Brain pericyte (primary cell): ENCODE measurements around the gene TTC3.

Source experiments
- DNase-seq: peaks from one replicate; pipeline ENCODE4 v3.0.0-alpha.2; 2012; ENCODE audit warnings: low read depth, low spot score

TTC3 gene

GRCh38 chr21:37153196-37153934 lies 80.3 kb downstream of the TTC3 start:
- DNase-seq = no peak

DNA sequence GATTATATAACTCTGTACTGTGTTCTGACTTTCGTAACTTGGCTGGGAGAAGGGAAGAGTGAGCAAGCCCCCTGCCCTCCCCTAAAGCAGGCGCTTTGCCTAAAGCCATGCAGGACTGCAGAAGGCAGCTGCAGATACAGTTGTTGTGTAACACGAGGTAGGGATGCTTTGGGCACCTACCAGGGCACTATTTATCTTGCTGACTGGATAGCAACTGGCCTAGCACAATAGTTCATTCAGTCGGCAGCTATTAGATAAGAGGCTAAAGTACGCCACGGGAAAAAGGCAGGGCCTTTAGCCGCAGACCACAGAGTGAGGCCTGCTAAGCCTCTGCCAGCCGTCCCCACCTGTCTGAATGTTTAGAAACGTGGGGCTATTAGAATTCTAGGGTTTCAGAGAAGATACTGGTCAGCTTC lies 80.9 kb downstream of the TTC3 start:
- DNase-seq = no peak

DNA sequence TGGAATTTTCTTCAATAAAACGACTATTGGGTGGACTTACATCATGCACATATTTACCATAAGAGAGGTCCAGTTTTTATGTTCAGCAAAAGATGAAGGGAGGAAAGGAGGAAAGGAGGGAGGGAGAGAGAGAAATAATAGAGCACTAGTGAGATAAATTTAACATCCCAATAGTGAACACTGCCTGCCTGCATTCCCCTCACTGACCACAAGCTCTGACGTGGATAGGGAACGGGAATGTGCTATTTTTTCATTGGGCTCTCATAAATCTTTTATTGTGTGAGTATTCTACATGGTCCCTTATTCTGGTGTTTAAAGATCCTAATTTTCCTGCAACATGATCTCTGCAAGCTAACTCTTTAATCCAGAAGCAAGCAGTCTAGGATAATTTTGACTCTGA lies 82.1 kb downstream of the TTC3 start:
- no peak for DNase-seq

- DNase-seq = no peak
Observed at GRCh38 chr21:37157938-37158337, 84.9 kb downstream of the TTC3 start.

- no peak for DNase-seq
Observed at GRCh38 chr21:37159053-37159776, 86.2 kb downstream of the TTC3 start.

DNA sequence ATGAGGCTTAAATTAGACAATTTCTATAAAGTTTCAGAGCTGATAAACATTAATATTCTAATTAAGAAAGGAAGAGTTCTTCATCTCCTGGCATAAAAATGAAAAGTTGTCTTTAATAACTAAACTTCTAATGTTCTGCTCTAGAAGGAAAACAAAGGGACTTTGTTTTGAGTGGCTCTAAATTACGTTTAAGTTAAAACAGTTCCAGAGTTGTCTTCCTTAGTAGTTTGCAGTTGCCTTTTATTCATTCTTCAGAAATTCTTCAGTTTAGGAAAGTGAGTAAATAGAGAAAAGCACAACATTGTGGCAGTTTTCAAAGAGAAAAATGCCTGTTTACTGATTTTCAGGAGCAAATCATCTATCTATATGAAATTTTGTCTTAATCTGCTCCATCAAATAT lies 86.9 kb downstream of the TTC3 start:
- DNase-seq = no peak

DNA sequence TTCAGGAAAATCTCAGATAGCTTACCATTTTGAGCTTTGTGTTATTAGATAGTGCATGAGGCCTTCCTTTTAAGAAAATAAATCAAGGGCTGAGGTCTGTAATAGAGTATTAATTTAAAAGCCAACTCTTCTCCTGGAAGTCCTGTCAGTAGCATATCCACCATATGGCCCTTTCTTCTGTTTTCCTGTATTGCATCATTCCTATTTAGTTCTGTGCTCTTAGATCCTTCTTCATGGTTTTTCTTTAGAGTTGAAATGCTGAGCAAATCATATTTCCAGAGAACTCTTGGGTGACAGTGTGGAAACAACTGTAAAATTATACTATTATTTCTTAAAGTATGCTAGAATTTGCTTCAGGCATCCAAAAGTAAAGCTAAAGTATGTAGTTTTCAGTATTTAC lies 91.7 kb downstream of the TTC3 start:
- no peak for DNase-seq

GRCh38 chr21:37165586-37165985 lies 92.5 kb downstream of the TTC3 start:
- no peak for DNase-seq

GRCh38 chr21:37166733-37167132 lies 93.7 kb downstream of the TTC3 start:
- DNase-seq = no peak

GRCh38 chr21:37168666-37169065 lies 95.6 kb downstream of the TTC3 start:
- no peak for DNase-seq

DNA sequence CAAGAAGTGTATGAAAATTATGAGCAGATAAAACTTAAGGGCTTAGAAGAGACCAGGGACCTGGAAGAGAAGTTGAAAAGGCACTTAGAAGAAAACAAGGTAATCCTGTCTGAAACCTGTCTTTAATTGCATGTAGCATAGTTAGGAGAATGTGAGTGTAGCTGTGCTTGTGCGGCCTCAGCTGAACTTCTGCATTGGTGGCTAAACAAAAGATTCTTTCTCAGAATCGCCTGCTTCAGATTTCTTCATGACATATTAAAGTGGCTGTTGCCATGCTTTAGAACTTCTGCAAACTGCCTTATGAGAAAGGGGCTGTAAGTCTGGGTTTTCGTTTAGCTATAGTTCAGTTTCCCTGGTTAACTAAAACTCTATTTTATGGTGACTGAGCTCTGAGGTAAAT lies 99.6 kb downstream of the TTC3 start:
- no peak for DNase-seq

DNA sequence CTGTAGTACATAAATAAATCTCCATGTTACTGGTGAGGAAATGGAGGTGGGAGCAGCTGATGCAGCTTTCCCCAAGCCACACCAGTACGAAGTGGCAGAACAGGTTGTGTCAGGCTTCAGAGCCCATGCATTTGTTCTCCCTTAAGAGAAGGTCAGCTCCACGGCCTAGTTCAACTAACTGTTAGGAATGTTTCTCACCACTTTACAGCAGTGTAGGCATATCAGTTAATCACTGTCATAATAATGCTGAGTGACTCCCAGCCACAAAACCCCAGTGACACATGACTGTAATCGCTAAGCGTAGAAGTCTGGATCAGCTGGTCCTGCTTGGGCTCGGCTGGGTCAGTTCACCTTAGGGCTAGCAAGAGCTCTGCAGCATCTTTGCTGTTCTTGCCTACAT lies 103.7 kb downstream of the TTC3 start:
- no peak for DNase-seq

DNA sequence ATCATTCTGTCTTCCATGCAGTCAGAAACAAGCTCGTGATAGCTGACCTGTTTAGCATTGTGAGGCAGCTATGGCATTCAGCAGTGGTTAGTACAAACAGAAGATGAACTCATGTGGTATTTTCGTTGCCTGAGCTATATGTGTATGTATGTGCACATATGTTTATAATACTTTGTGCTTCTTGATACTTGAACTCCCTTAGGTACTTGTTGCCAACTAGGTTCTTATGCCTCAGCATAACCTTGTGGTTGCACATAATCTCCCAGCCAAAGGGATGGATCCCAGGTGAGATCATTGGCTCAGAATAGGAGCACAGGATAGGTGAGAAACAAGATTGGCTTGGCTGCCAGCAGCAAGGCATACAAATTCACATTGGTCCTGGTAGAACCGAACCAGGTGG lies 108.0 kb downstream of the TTC3 start:
- no peak for DNase-seq

GRCh38 chr21:37182222-37182621 lies 109.2 kb downstream of the TTC3 start:
- no peak for DNase-seq

DNA sequence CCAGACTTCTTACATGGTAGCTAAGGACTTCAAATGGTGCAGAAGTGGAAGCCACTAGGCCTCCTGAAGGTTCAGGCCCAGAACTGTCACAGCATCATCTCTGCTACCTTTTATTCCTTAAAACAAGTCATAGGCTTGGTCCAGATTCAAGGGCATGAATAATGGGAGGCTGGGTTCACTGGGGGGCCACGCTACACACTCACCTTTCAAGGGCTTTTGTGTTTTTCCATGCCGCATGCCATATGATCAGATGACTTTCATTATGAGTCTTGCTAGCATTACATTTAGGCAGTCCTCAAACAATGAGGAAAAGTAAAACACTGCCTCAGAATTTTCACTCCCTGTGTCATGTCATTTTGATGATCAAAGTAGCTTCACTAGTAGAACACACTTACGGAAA lies 110.7 kb downstream of the TTC3 start:
- DNase-seq = no peak

- DNase-seq = no peak
Observed at GRCh38 chr21:37184784-37185593, 111.9 kb downstream of the TTC3 start.

DNA sequence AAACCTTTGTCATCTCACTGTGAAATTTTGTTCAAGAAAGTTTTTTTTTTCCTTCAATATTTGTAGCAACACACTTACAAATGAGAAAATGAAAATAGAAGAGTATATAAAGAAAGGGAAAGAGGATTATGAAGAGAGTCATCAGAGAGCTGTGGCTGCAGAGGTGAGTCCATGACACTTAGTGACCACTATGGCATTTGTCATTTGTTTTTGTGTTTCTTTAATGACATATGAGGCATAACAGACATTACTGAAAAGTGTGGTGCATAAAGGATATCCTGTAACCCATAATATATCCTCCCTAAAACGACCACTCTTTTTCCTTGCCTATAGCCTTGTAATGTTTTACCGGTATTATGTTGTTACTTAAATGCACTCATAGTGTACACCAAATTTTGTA lies 113.9 kb downstream of the TTC3 start:
- no peak for DNase-seq

GRCh38 chr21:37188825-37189224 lies 115.8 kb downstream of the TTC3 start:
- no peak for DNase-seq

DNA sequence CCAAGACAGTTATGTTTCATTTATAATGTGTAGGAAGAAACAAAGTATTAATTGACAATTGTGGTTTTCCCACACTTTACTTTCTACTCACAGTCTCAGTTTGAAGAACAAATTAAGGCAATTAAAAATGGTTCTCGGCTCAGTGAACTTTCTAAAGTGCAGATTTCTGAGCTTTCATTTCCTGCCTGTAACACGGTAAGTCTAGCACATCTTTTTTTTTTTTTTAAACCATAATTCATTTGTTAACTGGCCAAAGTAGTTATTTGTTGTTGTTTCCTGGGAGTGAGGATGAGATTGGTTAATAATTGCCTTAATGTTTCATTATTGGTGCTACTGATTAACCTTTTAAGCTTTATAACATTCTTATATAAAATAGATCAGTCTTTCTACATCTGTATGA lies 119.0 kb downstream of the TTC3 start:
- no peak for DNase-seq

DNA sequence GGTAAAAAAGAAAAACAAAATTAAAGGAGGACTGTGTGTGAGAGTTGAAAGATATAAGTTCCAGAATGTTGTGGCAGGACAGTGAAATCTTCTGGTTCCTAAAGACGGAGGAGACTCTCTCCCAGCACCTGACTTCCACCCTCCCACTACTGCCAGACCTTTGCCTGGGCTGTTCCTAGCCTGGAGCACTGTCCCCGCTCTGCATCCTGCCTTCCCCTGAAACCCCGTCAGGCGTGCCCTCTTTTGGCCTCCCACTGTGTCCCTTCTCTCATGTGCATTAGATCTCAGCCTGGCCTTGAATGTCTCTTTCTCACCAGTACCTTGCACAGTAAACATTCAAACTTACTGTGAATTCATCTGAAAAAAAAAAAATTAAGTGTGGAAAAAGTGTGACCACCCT lies 120.0 kb downstream of the TTC3 start:
- no peak for DNase-seq

- DNase-seq = no peak
Observed at GRCh38 chr21:37193676-37194075, 120.6 kb downstream of the TTC3 start.

GRCh38 chr21:37195059-37195458 lies 122.0 kb downstream of the TTC3 start:
- no peak for DNase-seq

- DNase-seq = no peak
Observed at GRCh38 chr21:37195610-37196009, 122.6 kb downstream of the TTC3 start.
